Kidney (tissue), 14 donors: Measurements from ENCODE around the gene LRRK1. TPM values are rescaled to one million over a fixed set of nuclear protein-coding genes. Genes with fewer than 3 reads are reported as not detected.
A peak's percentile ranks its signal among the peaks of the same experiment; 100 is the strongest.

ENCODE experiments used
- DNase-seq, 5 donors: peaks; one replicate each; pipeline ENCODE4 v3.0.0-alpha.2; 2013 to 2020
- FAIRE-seq: peaks from 2 replicates; lab custom pipeline; 2012; peaks lifted over from hg19 to GRCh38; lab: Jason Lieb, UNC
- H3K27ac ChIP-seq, 2 donors: one replicate each; pipeline ENCODE4 v1.7.0; 2013; ENCODE audit warnings: low read depth in 2 of 2, low read length in 2 of 2, inconsistent platforms in 1 of 2
- H3K27me3 ChIP-seq: one replicate; pipeline ENCODE4 v1.7.1; 2013; ENCODE audit warnings: low read length, inconsistent platforms; ENCODE audit not compliant: control insufficient read depth, insufficient read depth
- H3K36me3 ChIP-seq, 3 donors: one replicate each; pipeline versions ENCODE4 v1.7.0 to v1.7.1; 2013; ENCODE audit warnings: low read length in 3 of 3, control low read depth in 1 of 3, inconsistent platforms in 1 of 3; ENCODE audit not compliant: insufficient read depth in 3 of 3, control insufficient read depth in 2 of 3
- H3K4me1 ChIP-seq, 3 donors: one replicate each; pipeline versions ENCODE4 v1.7.0 to v1.7.1; 2013; ENCODE audit warnings: low read length in 3 of 3, inconsistent platforms in 1 of 3, low read depth in 1 of 3; ENCODE audit not compliant: control insufficient read depth in 2 of 3, insufficient read depth in 2 of 3
- H3K4me3 ChIP-seq, 3 donors: one replicate each; pipeline versions ENCODE4 v1.7.0 to v1.8.1; 2013; ENCODE audit warnings: low read length in 3 of 3, control low read depth in 1 of 3, inconsistent platforms in 1 of 3
- H3K9ac ChIP-seq, 3 donors: one replicate each; pipeline versions ENCODE4 v1.7.0 to v1.7.1; 2013; ENCODE audit warnings: low read length in 3 of 3, control low read depth in 1 of 3, inconsistent platforms in 1 of 3
- H3K9me3 ChIP-seq, 3 donors: one replicate each; pipeline versions ENCODE4 v1.7.0 to v1.7.1; 2013; ENCODE audit warnings: low read length in 3 of 3, control low read depth in 1 of 3, inconsistent platforms in 1 of 3; ENCODE audit not compliant: control insufficient read depth in 2 of 3, insufficient read depth in 1 of 3
- intact Hi-C: fragments of 100-400 bp; cut with DNase I; formaldehyde crosslinking; loops from one replicate; pipeline ENCODE4 v1.11.1; 2022
- polyA plus RNA-seq: library from polyadenylated mRNA; stranded (reverse); fragments of 350-450 nt; fragmentation: Illumina TruSeq; extraction: RNeasy Lipid Tissue Mini Kit (QIAGEN cat#74804); gene quantifications from one replicate; pipeline ENCODE4 v1.2.3, GENCODE V29; 2014; ENCODE audit warnings: low read depth, low replicate concordance; ENCODE audit not compliant: insufficient read depth
- total RNA-seq: library from RNA; stranded (reverse); fragmentation: NEBNext Ultra II Directional; extraction: Animal tissue kit (Norgen Biotek cat#: 25700); gene quantifications from one replicate; pipeline ENCODE4 v1.2.1, GENCODE V29; 2021
- TF ChIP-seq, protein P1 (sequence below): IDR thresholded peaks from 3 replicates; pipeline ENCODE4 v1.5.1; 2012; ENCODE audit warnings: mild to moderate bottlenecking, moderate library complexity, borderline replicate concordance; ENCODE audit not compliant: insufficient read depth; ENCODE audit errors: extremely low read depth
- donor health status: control.
- donor health status: control.
- donor health status: control.
- donor health status: control.
- donor health status: control.
- donor health status: DM: yes; HTN: yes; CAD: no.
- donor health status: Normal renal cell carcinoma (clear cell type).

Gene LRRK1
- total and polyA plus RNA-seq, 2 donors from 2014 or later, result 1.1 to 24.9 TPM

DNA sequence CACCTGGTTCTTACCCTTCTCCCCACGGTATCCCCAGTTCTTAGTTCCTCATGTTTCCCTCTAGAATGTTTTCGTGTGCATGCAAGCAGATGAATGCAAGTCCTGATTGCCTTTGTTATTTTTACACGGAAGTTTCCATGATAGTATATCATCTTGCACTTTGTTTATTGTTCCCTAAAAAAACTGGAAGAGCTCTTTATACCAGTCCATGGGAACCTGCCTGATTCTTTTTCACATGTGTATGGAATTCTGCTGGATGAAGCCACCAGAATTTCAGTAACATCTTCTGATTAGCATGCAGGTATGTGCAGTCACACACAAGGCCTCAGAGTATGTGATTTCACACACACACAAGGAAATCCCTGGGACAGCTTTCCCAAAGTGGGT, 16.0 kb upstream of the LRRK1 start:
- H3K27me3 ChIP-seq, result no peaks in the 10 kb centered on the region
- DNase-seq (peak in 2 of 5 donors; percentile 13 to 37), FAIRE-seq (no peak)
- no peak overlapping the region for H3K9ac ChIP-seq
- H3K4me3 ChIP-seq, result no peak overlapping the region
- H3K4me1 ChIP-seq, result peaks cover 0 to 8% (median 6%) of the 10 kb centered on the region in 3 donors
- H3K9me3 ChIP-seq, result no peaks in the 10 kb centered on the region
- H3K36me3 ChIP-seq, result no peaks in the 10 kb centered on the region
- no peak overlapping the region for H3K27ac ChIP-seq
- TF ChIP-seq, protein P1, sequence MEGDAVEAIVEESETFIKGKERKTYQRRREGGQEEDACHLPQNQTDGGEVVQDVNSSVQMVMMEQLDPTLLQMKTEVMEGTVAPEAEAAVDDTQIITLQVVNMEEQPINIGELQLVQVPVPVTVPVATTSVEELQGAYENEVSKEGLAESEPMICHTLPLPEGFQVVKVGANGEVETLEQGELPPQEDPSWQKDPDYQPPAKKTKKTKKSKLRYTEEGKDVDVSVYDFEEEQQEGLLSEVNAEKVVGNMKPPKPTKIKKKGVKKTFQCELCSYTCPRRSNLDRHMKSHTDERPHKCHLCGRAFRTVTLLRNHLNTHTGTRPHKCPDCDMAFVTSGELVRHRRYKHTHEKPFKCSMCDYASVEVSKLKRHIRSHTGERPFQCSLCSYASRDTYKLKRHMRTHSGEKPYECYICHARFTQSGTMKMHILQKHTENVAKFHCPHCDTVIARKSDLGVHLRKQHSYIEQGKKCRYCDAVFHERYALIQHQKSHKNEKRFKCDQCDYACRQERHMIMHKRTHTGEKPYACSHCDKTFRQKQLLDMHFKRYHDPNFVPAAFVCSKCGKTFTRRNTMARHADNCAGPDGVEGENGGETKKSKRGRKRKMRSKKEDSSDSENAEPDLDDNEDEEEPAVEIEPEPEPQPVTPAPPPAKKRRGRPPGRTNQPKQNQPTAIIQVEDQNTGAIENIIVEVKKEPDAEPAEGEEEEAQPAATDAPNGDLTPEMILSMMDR, result no peak
- intact Hi-C loops, result no loop called here

DNA sequence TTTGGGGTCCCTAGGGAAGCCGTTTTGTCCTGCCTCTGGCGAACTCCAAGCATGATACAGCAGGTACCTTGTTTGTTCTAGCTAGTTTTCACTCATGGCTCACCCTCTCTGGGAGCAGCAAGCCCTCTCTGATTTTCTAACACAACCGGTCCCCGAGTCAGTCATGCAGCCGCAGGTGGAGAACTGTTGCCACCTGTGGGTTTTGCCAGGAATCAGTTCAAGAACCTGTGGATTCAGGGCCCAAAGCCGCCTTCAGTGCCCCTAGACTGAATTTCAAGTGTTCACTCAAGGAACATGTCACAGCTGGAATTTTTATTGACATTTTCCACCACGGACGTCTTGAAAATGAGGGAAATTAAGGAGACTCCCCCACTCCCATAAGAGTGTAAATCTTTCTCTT, 13.3 kb upstream of the LRRK1 start:
- Histone ChIP-seq H3K36me3 (no peaks in the 10 kb centered on the region), H3K9me3 (no peaks in the 10 kb centered on the region), H3K4me1 (peaks cover 0 to 8% (median 6%) of the 10 kb centered on the region in 3 donors), H3K4me3 (no peak overlapping the region), H3K9ac (no peak overlapping the region), H3K27ac (no peak overlapping the region), H3K27me3 (no peaks in the 10 kb centered on the region)
- TF ChIP-seq, protein P1, result no peak
- intact Hi-C loops, result no loop called here
- no peak for FAIRE-seq
- DNase-seq, result peak in 3 of 5 donors; percentile 20 to 53 (median 42)

DNA sequence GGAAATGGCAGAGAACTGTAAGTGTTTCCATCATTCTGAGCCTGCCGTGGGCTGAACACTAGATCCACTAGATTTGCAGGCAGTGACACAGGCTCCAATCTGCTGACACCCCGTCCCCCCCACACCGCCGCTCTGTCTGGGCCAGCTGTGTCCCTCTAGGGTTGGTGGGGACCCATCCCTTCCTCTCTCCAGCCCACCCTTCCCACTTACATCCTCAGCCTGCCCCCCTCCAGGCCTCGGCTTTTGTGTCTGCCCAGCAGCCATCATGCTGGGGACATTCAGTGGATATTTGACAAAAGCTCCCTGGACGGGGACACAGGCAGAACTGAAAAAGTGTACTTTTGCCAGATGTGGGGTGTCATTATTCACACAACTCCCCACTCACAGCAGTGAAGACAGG, 10.7 kb upstream of the LRRK1 start:
- FAIRE-seq, result no peak
- no peaks in the 10 kb centered on the region for H3K36me3 ChIP-seq
- TF ChIP-seq, protein P1, result no peak

DNA sequence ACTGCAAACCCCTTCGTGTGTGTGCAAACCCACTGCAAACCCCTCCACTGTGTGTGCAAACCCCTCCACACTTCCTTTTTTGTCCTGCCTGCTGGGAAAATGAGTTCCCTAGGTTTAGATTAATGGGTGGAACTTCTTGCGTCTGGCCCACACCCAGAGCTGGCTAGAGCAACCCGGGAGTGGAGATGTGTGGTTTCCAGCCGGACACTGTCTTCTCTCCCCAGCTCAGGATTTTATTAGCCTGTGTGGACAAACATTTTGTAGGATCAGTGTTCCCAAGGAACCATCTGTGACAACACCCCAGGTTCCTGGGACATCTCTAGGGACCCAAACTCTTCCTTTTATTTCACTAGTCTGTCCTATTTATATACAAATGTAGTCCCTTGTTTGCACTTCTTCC, 9.6 kb upstream of the LRRK1 start:
- Histone ChIP-seq H3K27ac (no peak overlapping the region), H3K9ac (no peak overlapping the region), H3K27me3 (no peaks in the 10 kb centered on the region), H3K4me3 (no peak overlapping the region), H3K4me1 (no peaks in the 10 kb centered on the region), H3K36me3 (no peaks in the 10 kb centered on the region), H3K9me3 (no peaks in the 10 kb centered on the region)
- intact Hi-C loops, result no loop called here
- DNase-seq, result peak in 3 of 5 donors; percentile 17 to 44 (median 29)
- FAIRE-seq, result no peak
- TF ChIP-seq, protein P1, result no peak

More for the DNA sequence above, 10.7 kb upstream of the LRRK1 start:
- Histone ChIP-seq H3K27ac (no peak overlapping the region), H3K27me3 (no peaks in the 10 kb centered on the region), H3K4me3 (no peak overlapping the region), H3K9ac (no peak overlapping the region), H3K9me3 (no peaks in the 10 kb centered on the region), H3K4me1 (no peaks in the 10 kb centered on the region)
- peak in 2 of 5 donors; percentile 16 to 43 for DNase-seq
- intact Hi-C loops, result no loop called here
